OCI-M2 (cell line): ENCODE results near the gene FBN2.

ENCODE experiments used
- DNase-seq: peaks from one replicate; lab custom pipeline; 2025; ENCODE audit not compliant: unreplicated experiment; lab: John Stamatoyannopoulos, UW

Gene FBN2

DNA sequence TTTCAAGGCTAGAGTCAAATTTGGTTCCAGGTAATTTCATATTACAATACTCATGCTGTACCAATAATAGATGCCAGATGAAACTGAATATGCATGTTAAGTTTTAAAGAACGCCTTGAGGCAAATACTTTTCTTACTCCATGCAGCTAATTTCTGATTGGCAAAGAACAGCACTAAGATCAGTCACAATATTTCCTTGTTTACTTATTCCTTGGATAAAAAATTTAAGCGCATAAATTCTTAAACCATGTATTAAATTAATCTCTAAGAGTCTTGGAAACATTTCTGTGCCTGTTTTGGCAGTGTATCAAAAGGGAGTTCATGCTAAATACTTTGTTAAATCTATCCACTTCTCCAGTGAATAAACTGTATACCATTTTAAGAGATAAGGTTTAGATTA is 281.0 kb downstream of the FBN2 start:
- DNase-seq = no peak

- DNase-seq = no peak
Measured at GRCh38 chr5:128254789-128255188, 283.3 kb downstream of the FBN2 start.

DNA sequence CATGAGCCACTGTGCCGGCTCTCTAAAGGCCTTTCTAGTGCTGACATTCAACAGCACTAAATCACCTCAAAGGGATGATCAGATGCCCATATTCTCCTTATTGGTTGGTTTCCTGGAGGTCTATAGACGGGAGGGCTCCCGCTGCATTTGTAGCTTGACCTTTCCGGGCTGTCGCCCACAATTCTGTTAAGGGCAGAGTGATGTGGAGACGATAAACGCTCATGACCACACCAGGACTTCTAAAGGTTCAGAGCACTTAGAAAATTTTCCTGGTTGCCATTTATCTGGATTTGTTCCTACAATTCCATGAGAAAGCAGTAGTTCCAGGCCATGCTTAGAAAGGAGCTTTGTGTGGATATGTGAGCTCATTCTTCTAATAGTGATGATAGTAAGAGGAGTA is 284.2 kb downstream of the FBN2 start:
- no peak for DNase-seq

DNA sequence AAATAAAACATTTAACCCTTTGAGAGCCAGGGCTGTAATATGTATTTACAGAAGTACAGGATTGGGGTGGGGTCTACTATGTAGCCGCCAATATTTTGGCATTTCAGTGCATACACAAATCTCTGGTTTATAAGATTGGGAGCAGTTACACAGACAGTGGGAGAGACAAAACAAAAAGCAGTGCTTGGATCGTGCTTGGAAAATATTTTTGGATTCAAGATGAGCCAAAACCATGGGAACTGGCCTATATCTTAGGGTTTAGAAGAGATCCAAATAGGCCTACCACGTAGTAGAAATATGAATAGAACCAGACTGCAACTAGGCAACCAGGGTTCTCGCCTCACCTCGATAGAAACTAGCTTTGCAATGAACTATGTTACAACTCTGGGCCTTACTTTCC is 284.9 kb downstream of the FBN2 start:
- DNase-seq = no peak

- DNase-seq = no peak
Measured at GRCh38 chr5:128252756-128253155, 285.3 kb downstream of the FBN2 start.

GRCh38 chr5:128252196-128252595 is 285.8 kb downstream of the FBN2 start:
- DNase-seq = no peak

GRCh38 chr5:128245974-128246373 is 292.1 kb downstream of the FBN2 start:
- no peak for DNase-seq

- no peak for DNase-seq
Measured at GRCh38 chr5:128243958-128244582, 294.0 kb downstream of the FBN2 start.

GRCh38 chr5:128241051-128241695 is 296.9 kb downstream of the FBN2 start:
- no peak for DNase-seq

DNA sequence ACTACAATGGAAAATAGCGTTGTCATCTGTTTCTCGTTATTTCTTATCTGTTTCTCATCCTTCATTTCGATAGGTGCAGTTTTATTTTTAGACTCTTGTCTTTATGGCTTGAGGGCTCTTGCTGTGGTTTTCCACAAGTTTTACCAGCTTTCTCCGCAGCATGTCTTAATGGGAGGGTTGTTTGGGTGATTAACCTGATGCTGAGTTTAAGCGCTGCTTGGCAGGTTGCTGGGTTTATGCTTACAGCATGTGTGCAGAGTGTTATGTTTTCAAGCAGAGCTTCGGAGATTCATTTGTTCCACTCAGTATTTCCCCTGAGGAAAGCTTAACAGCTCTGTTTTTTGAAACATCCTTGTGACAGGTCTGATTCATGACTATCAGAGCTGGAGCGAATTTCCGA is 300.5 kb downstream of the FBN2 start:
- DNase-seq = no peak

GRCh38 chr5:128237000-128237399 is 301.0 kb downstream of the FBN2 start:
- DNase-seq = no peak

- DNase-seq = no peak
Measured at GRCh38 chr5:128236334-128236733, 301.7 kb downstream of the FBN2 start.

DNA sequence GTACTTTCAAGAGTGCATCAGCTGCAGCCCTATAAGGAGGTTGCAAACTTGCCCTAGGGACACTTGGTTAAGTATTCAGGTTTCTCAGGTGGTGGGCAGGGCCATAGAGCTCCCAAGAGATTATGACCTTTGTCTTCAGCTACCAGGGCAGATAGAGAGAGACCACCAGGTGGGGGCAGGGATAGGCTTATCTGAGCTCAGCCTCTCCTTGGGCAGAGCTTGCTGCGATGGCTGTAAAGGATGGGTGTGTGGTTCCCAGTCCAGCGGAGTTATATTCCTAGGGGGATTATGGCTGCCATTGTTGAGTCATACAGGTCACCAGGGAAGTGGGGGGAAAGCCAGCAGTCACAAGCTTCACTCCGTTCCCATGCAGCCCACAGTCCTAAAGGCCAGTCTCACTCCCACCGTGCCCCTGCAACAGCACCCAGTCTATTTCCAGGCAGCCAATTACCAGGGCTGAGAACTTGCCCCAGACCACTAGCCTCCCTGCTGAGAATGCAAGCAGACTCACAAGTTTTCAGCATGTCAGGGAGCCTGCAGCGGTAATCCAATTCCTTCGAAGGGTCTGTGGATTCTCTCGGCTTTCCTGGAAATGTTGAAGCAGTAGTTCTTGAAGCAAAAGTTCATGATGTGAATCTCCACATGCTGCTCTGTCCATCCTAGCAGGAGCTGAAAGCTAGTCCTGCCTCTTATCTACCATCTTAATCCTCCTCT is 303.0 kb downstream of the FBN2 start:
- no peak for DNase-seq

DNA sequence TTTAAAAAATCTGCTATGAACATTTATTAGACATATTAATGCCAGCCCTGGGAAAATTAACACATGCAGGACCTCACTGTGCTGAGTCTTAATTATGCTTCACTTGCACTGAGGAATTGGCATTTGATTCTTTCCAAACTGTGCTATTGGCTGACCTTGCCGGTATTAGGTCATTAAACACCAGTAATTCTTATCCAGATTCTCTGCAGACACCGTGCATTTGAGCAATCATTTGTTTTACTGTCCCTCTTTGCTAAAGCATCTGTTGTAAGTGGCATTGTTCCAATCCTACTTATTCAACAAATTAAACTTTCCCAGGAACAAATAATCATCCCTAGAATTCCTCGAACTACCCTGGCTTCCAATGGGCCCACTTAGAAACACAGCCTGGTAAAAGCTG is 309.5 kb downstream of the FBN2 start:
- DNase-seq = no peak

GRCh38 chr5:128228008-128228407 is 310.0 kb downstream of the FBN2 start:
- DNase-seq = no peak

- no peak for DNase-seq
Measured at GRCh38 chr5:128225245-128226030, 312.6 kb downstream of the FBN2 start.

DNA sequence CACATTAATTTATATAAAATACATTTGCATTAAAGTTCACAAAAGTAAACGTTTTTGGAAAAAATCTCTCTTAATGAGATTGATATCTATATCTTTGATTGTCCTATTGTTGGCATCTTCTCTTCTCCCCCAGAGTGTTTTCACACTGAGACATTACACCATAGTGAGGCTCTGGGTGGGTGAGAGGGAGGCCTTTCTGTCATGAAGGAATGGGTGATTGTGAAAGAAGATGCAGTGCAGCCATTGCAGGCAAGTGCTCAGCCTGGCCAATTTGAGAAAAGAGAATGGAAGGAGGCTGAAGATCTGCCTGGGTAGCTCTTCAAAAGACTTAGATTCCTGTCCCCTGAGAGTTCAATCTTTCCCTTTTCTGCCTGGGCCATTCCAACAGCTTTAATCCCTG is 313.7 kb downstream of the FBN2 start:
- DNase-seq = no peak

GRCh38 chr5:128220841-128221240 is 317.2 kb downstream of the FBN2 start:
- DNase-seq = no peak

- no peak for DNase-seq
Measured at GRCh38 chr5:128216860-128217531, 321.0 kb downstream of the FBN2 start.

DNA sequence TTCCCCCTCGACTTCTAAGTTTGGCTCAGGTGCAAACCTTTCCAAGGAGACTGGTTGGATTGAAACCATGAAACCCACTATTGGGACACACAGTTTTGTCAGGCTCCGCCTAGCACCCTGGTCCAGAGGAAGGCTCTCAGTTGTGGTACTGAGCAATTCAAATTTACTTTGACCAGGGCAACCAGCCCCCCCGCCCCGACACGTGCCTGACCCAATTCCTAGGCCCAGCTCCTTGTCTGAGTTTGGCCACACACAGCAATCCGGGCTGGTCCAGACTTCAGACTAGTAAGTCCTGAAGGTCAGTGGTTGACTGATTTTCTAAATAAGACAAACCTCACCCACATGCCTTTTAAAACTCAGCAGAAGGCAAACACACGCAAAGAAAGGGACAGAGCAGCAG is 321.8 kb downstream of the FBN2 start:
- DNase-seq = no peak

DNA sequence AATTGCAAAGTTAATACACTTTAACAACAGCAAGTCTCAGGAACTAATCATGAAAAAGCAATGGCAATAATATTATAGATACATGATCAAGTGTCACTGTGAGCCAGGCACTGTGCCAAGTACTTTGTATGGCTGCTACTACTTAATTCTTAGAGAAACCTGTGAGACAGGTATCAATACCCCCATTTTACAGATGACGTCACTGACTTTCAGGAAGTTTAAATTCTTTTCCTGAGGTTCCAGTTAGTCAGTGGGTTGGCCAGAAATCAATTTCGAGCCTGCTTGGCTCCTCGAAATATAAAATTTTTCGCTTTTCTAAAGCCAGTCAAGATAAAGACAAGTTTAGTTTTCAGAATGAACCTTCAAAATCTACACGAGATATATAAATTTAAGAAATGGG is 324.2 kb downstream of the FBN2 start:
- DNase-seq = no peak
